GM19043 (cell line): Measurements from ENCODE around the gene FKTN.
"Not testable (repeated sequence)": the region's sequence is repeated elsewhere in the genome, so short reads cannot be mapped to it uniquely, and the experiment has no call there.

Experiments
- ATAC-seq: cut with Tn5 transposase; IDR thresholded peaks from one replicate; pipeline ENCODE4 v1.9.1; 2021; ENCODE audit warnings: low read depth; ENCODE audit not compliant: unreplicated experiment

Gene FKTN

DNA sequence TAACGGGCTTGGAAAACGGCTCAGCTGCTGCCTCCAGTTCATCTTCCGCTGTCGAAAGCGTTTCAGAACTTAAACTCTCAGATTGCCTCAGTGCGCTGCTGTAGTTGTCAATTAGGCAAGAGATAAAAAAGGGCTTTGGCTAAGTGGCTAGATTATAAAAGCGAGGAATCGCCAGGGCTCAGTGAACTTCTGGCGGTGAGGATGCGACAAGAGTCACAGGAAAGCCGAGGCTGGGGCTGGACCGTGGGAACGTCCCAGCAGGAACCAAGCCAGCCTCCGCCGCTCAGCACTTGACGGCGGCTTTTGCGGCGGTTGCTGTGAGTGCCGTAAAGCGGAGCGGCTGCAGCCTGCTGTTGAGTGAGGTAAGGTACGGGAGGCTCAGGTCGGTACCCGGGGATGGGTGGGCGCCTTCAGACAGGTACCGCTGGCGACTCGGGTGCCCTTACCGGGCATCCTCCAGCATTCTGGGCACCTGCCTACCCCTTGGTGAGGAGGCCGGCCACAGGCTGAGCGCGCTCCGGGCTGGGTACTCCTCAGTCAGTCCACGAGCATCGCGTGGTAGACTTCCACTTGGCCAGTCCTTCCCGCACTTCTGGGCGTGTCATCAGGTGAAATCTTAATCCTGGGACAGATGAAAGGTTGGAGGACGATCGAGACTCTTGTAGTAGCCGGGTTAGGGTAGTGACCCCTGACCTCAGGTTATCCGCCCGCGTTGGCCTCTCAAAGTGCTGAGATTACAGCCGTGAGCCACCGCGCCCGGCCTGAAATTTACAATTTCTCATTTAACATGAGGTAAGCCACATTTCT lies at the start of gene FKTN:
FKTN (plus strand) TSS at position 328 of the 807 bp plus-strand sequence. CDS start 16,902 bp downstream, outside the sequence.
- ATAC-seq: peak; percentile 95

DNA sequence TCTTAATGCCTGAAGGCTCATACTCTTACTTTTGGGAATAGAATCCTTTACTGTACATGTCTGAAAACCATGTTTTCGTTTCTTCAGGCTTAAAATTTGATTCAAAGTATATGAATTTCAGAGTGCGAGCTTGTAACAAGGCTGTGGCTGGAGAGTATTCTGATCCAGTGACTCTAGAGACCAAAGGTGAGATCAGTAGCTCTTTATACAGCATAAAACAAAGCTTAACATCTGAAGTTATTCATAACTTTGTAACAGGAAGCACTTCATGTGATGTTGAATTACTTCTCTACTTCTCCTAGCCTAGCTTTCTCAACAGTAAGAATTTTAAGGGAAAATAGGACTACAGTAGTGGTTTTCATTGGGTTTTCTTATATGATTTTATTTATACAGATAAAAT lies 49.4 kb upstream of the FKTN start:
- ATAC-seq: no peak

DNA sequence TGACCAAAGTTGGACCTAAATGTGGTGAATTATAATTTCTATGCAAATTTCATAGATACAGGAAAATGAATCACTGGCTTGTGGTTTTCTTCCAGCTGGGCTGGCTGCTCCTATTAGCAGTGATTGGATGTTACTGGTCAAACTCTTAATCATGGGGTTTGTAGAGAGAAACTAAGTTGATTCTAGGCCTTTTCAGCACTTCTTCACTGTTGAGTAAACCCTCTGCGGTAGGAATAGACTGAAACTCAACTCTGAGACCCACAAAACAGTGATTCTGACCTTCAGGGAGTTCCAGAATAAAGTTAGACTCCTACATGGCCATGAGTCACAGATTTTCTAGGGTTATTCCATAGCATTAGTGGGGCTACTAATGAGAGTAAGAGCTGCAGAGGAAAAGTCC lies 47.9 kb upstream of the FKTN start:
- ATAC-seq: peak; percentile 78

DNA sequence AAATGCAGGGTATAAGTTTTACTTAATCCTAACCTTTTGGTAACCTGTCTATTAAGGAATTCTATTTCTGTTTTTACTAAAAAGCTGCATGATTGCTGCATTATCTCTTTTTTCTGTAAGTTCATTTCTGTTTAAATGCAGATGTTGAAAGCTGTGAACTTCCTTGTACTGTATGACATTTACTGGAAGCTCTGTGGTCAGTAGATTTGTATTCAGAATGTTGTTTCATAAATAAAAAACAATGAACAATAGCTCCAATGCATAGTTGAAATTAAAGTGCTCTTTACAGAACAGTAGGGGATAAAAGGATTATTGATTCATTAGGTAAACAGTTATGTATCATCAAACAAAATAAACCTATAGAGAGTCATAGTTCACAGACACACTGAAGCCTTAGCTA lies 46.5 kb upstream of the FKTN start:
- no peak for ATAC-seq

DNA sequence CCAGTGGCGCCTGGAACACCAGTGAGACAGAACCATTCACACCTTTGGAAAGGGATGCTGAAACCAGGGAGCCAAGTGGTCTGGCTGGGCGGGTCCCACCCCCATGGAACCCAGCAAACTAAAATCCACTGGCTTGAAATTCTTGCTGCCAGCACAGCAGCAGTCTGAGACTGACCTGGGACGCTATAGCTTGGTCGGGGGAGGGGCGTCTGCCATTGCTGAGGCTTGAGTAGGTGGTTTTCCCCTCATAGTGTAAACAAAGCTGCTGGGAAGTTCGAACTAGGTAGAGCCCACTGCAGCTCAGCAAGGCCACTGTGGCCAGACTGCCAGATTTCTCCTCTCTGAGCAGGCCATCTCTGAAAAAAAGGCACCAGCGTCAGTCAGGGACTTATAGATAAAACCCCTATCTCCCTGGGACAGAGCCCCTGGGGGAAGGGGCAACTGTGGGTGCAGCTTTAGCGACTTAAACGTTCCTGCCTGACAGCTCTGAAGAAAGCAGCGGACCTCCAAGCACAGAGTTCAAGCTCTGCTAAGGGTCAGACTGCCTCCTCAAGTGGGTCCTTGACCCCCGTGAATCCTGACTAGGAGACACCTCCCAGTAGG lies 42.0 kb upstream of the FKTN start:
- no peak for ATAC-seq

DNA sequence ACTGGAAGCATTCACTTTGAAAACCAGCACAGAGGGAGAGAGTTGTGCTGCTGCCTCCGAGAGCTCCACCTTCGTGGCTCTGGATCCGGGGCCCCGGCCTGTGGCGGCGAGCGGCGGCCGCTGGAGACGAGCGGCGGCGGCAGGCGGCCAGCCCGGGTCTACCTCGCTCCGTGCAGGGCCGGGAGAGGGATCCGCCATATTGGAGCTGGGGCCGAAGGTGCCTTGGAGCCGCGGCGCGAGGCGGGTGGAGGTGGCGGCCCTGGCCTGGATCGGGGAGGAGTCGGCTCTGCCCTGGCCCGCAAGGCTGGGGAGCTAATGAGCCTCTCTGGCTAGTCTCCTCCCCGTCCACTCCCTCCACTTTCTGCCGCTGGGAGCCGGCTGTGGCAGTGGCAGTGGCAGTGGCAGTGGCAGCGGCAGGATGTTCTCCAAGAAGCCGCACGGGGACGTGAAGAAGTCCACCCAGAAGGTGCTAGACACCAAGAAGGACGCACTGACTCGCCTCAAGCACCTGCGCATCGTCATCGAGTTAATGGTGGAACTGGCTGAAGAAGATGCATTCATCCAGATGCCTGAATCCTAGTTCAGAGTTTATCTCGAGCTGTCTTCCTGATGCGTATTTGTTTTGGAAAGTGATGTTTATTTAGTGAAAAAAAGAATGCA lies 38.1 kb upstream of the FKTN start:
- peak; percentile 44 for ATAC-seq

DNA sequence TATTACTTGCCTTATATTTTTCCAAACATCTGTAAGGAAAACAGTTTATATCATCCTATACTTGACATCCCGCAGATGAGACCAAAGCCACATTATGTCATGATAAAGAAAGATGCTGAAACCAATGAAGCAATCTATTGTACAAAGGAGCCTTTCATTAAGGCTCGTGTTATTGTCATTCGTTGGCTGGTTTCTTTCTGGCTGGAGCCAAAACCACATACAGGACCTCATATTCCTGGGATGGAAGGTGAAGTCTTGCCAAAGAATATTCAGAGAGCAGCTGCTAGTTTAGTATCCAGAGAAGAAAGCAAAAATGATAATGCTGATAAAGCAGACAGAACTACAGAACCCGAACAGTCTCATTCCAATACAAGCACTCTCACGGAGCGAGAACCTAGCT lies 36.9 kb upstream of the FKTN start:
- ATAC-seq: not testable (repeated sequence)

DNA sequence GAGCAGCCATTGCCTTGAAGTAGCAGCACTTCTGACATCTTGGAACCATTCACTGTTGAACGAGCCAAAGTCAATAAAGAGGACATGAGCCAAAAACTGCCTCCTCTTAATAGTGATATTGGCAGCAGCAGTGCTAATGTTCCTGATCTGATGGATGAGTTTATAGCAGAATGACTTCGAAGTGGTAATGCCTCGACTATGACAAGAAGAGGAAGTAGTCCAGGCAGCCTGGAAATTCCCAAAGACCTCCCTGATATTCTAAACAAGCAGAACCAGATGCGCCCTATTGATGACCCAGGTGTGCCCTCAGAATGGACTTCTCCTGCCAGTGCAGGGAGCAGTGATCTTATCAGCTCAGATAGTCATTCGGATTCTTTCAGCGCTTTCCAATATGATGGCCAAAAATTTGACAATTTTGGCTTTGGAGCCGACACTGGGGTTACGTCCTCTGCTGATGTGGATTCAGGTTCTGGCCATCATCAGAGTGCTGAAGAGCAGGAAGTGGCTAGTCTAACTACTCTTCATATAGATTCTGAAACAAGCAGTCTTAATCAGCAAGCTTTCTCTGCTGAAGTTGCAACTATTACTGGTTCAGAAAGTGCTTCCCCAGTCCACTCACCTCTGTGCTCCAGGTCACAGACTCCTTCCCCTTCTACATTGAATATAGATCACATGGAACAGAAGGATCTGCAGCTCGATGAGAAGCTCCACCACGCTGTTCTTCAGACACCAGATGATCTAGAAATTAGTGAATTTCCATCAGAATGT lies 35.1 kb upstream of the FKTN start:
- peak; percentile 63 for ATAC-seq

DNA sequence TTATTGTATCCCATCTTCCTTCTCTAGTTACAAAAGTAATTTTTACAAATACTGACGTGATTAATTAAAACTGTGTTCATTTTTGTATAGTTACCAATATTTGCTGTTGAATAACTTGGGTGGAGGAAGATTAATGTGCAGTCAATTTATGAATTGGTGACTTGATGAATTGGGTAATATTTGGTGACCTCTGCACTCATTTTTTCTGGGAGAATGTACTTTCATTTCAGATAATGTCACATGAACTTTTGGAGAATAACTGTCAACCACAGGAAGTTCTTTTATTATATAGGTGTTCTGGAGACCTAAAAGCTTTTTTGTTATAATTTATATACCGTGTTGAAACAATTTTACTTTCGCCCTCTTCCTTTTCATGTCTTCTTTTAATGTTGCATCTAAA lies 26.4 kb upstream of the FKTN start:
- no peak for ATAC-seq

DNA sequence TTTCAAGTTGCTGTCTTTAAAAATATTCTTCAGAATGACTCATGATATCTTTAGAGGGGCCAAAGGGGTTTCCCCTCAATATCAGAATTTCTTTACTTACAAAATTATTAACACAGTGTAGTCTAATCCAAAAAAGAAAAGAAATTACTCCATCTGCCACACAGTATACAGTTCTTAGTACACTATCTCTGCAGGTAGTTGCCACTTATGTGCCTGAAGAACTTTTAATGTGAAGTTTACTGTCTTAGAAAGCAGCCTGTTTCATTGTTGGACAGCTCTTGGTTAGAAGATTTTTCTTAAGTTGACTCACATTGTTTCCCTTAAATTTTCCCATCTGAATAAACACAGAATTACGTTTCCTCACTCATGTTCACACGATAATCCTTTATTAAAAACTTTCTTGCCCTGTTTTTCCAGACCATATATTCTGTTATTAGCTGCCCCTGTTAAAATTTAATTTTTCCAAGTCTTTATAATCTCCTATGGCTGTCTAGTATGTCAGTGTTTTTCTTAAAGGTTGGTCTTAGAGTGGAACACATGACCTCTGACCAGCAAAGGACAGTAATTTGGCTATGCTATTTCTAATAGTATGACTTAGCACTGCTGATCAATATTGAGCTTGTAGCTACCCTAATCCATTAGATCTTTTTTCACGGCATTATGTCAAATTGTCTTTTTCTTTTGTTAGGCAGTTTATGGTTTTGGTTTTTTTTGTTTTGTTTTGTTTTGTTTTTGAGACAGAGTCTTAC lies 21.8 kb upstream of the FKTN start:
- peak; percentile 67 for ATAC-seq

DNA sequence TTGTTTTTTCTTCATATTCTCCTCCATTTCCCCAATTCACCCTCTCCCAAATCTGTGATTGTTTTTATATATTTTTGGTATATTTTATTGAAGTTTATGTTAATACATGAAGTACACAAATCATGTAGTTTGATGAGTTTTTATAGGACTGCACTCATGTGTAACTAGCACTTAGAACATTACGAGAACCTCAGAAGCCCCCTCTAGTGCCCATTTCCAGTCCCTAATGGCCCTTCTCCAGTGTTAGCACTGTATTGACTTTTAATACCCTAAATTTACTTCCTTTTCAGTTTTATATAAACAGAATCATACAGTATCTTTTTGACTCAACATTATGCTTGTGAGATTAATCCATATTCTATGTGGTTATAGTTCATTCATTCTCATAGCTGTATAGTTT lies 18.5 kb upstream of the FKTN start:
- ATAC-seq: no peak

DNA sequence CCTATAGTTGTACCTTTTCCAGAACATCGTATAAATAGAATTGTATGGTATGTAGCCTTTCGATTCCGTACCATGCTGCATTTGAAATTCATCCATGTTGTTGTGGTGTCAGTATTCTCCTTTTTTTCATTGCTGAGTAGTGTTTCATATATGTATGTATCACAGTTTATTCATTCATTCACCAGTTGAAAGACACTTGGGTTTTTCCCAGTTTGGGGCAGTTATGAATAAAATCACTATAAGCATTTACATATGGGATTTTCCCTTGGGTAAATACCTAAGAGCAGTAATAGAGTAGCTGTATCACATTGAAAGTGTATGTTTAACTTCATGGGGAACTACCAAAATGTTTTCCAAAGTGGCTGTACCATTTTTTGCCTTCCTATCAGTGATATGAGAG lies 16.1 kb upstream of the FKTN start:
- ATAC-seq: peak; percentile 89

DNA sequence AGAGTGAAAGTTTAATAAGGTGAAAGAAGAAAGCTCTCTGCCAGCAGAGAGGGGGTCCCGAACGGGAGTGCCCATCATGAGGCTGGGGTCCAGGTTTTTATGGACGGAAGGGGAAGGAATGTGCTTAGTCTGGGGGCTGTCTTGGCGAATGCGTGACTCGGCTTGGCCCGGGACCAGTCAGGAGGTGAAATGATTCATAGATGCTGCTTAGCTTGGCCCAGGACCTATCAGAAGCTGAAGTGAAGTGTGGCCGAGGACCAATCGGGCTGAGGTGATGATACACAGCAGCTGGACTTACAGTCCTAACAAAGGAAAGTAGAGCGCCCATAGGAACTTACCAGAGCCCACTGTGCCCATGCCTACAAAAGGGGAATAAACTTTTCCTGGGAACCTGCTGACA lies 3.9 kb upstream of the FKTN start:
- ATAC-seq: no peak

DNA sequence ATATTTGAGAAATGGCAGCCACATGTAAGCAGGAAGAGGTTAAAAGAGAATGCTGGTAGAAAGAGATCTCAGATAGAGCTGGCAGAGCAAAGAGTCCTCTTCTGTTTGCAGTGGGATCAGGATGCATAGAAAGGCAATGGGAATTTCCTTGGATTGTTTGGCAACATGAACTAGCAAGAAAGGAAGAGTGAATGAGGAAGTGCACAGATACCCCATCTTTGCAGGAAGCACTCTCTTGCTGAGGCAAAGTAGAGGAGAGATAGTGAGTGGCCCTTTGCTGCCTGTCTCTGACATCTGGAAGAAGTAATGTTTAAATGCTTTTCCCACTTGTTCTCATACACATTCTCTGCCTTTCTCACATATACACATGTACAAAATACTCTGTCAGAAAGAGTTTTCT lies 14.5 kb downstream of the FKTN start:
- no peak for ATAC-seq

DNA sequence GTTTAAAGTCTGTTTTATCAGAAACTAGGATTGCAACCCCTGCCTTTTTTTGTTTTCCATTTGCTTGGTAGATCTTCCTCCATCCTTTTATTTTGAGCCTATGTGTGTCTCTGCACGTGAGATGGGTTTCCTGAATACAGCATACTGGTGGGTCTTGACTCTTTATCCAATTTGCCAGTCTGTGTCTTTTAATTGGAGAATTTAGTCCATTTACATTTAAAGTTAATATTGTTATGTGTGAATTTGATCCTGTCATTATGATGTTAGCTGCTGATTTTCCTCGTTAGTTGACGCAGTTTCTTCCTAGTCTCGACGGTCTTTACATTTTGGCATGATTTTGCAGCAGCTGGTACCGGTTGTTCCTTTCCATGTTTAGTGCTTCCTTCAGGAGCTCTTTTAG lies 22.0 kb downstream of the FKTN start:
- not testable (repeated sequence) for ATAC-seq

DNA sequence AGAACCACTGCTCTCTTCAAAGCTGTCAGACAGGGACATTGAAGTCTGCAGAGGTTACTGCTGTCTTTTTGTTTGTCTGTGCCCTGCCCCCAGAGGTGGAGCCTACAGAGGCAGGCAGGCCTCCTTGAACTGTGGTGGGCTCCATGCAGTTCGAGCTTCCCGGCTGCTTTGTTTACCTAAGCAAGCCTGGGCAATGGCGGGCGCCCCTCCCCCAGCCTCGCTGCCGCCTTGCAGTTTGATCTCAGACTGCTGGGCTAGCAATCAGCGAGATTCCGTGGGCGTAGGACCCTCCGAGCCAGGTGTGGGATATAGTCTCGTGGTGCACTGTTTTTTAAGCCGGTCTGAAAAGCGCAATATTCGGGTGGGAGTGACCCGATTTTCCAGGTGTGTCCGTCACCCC lies 23.6 kb downstream of the FKTN start:
- ATAC-seq: not testable (repeated sequence)

DNA sequence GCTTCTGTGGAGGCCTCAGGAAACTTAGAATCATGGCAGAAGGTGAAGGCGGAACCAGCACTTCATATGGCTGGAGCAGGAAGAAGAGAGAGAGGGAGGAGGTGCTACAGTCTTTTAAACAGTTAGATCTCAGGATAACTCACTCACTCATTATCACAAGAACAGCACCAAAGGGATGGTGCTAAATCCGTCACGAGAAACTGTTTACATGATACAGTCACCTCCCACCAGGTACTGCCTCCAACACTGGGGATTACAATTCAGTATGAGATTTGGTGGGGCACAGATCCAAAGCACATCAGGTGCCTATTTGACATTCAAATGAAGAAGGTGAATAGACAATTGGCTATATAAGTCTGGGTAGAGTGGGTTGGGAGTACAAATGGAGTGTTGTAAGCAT lies 35.2 kb downstream of the FKTN start:
- no peak for ATAC-seq

DNA sequence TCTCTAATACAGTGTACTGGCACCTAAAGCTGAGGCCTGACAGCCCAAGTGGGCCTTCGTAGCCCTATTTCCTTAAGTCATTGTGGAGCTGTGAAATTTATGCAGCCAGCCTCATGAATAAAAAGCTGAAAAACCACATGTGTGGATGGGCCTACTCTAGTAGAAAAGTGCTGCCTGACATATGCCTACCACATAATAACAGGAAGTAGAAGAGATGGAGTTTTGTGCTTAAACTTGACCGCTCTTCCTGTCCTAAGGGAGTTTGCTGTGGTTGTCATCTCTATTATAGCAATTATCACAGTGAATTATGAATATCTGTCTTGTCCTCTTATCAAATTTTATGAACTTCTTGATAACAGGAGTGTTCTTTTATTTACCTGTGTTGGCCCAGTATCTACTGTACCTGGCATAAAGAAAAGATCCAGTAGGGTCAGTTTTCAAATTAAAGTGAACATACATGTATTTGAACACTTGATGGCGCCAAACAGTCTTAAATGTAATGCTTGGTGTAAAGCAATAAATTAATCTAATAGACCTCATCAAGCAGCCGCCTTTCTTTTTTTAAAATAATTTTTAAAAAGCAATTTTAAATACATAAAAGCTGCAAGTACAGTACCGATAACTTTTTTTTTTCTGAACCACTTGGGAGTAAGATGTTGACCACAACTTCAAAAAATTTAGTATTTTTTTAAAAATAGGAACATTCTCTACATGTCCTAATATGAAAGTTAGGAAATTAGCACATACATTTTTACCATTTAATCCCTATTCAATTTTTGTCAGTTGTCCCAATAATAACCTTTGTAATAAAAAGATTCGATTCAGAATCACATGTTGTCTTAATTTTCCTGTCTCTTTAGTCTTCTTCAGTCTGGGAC lies 51.0 kb downstream of the FKTN start:
- peak; percentile 75 for ATAC-seq

DNA sequence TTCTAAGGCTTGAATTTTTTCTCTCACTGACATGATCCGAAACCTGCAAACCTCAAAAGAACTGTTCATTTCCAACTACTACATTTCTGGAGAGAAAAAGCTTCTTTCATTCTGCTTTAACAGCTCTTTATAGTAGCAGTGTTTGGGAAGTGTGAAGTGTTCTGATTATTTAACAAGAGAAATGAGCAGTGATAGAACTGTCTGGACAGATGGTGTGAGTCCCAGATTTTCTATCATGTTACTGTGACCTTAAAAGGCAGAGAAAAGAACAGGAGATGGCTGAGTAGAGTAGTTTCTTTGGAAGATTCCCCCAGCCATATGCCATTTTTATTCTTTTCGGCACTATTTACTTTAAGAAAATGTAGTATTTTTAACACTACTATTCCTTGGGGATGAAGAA lies 63.1 kb downstream of the FKTN start:
- no peak for ATAC-seq
